HEK293 (cell line): ENCODE results near the gene SLC2A5.

Experiments
- SP3 ChIP-seq: fragments of 450-650 bp; formaldehyde crosslinking; IDR thresholded peaks from 2 replicates; pipeline ENCODE4 v1.5.1; 2016; ENCODE audit warnings: missing biosample characterization, missing genetic modification characterization
- WT1 ChIP-seq: fragments of 450-650 bp; formaldehyde crosslinking; IDR thresholded peaks from 2 replicates; pipeline ENCODE4 v1.5.1; 2016; ENCODE audit warnings: missing biosample characterization, missing genetic modification characterization
- YY1 ChIP-seq: fragments of 450-650 bp; formaldehyde crosslinking; IDR thresholded peaks from 2 replicates; pipeline ENCODE4 v1.5.1; 2018; ENCODE audit warnings: missing biosample characterization, missing genetic modification characterization
- ZNF223 ChIP-seq: fragments of 450-650 bp; formaldehyde crosslinking; IDR thresholded peaks from 2 replicates; pipeline ENCODE4 v1.5.1; 2016; ENCODE audit warnings: missing biosample characterization, missing genetic modification characterization
- ZNF391 ChIP-seq: fragments of 450-650 bp; formaldehyde crosslinking; IDR thresholded peaks from 2 replicates; pipeline ENCODE4 v1.5.1; 2016; ENCODE audit warnings: low read depth, missing biosample characterization, missing genetic modification characterization, borderline replicate concordance
- ZNF404 ChIP-seq: fragments of 450-650 bp; formaldehyde crosslinking; IDR thresholded peaks from 2 replicates; pipeline ENCODE4 v1.5.1; 2017; ENCODE audit warnings: missing biosample characterization, missing genetic modification characterization
- TF ChIP-seq, protein P1 (sequence below): IDR thresholded peaks from 2 replicates; pipeline ENCODE4 v1.6.1; 2011; ENCODE audit warnings: mild to moderate bottlenecking, low read depth, low read length, borderline replicate concordance
- TF ChIP-seq, protein P2 (sequence below): fragments of 450-650 bp; formaldehyde crosslinking; IDR thresholded peaks from 2 replicates; pipeline ENCODE4 v1.5.1; 2016; ENCODE audit warnings: missing biosample characterization, missing genetic modification characterization
- TF ChIP-seq, protein P3 (sequence below): fragments of 450-650 bp; formaldehyde crosslinking; IDR thresholded peaks from 2 replicates; pipeline ENCODE4 v1.5.1; 2016; ENCODE audit warnings: missing biosample characterization, missing genetic modification characterization
- TF ChIP-seq, protein P4 (sequence below): fragments of 450-650 bp; formaldehyde crosslinking; IDR thresholded peaks from 2 replicates; pipeline ENCODE4 v1.5.1; 2016; ENCODE audit warnings: missing biosample characterization, missing genetic modification characterization, low read depth
- TF ChIP-seq, protein P5 (sequence below): fragments of 450-650 bp; formaldehyde crosslinking; IDR thresholded peaks from 2 replicates; pipeline ENCODE4 v1.5.1; 2016; ENCODE audit warnings: missing biosample characterization, missing genetic modification characterization
- TF ChIP-seq, protein P6 (sequence below): fragments of 450-650 bp; formaldehyde crosslinking; IDR thresholded peaks from 2 replicates; pipeline ENCODE4 v1.5.1; 2017; ENCODE audit warnings: missing biosample characterization, missing genetic modification characterization
- TF ChIP-seq, protein P7 (sequence below): sonication (generic); formaldehyde crosslinking; IDR thresholded peaks from 2 replicates; pipeline ENCODE4 v1.8.1; 2022; ENCODE audit warnings: mild to moderate bottlenecking, moderate library complexity, missing genetic modification reagents

DNA sequence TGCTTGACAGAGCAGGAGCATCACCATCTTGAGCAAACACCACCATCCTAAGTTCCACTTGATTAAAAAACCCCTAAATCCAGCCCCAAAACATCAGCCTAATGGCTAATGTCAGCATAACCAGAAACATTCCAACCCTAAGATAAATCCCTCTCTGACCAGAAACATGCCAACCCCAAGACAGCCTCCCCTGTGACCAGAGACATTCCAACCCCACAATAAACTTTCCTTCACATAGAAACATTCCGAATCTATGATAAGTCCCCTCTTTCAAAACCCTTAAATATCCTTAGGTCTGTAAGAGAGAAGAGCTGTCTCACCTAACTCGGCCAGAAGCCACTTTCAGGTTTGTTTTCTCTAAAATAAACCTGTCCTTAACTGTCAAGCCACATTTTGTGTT, 17.4 kb upstream of the SLC2A5 start:
- TF ChIP-seq, protein P1, sequence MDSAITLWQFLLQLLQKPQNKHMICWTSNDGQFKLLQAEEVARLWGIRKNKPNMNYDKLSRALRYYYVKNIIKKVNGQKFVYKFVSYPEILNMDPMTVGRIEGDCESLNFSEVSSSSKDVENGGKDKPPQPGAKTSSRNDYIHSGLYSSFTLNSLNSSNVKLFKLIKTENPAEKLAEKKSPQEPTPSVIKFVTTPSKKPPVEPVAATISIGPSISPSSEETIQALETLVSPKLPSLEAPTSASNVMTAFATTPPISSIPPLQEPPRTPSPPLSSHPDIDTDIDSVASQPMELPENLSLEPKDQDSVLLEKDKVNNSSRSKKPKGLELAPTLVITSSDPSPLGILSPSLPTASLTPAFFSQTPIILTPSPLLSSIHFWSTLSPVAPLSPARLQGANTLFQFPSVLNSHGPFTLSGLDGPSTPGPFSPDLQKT = no peak
- TF ChIP-seq, protein P2, sequence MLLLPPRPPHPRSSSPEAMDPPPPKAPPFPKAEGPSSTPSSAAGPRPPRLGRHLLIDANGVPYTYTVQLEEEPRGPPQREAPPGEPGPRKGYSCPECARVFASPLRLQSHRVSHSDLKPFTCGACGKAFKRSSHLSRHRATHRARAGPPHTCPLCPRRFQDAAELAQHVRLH (tag by site-specific recombination) = no peak
- no peak for TF ChIP-seq YY1 (tag by site-specific recombination)
- TF ChIP-seq, protein P3, sequence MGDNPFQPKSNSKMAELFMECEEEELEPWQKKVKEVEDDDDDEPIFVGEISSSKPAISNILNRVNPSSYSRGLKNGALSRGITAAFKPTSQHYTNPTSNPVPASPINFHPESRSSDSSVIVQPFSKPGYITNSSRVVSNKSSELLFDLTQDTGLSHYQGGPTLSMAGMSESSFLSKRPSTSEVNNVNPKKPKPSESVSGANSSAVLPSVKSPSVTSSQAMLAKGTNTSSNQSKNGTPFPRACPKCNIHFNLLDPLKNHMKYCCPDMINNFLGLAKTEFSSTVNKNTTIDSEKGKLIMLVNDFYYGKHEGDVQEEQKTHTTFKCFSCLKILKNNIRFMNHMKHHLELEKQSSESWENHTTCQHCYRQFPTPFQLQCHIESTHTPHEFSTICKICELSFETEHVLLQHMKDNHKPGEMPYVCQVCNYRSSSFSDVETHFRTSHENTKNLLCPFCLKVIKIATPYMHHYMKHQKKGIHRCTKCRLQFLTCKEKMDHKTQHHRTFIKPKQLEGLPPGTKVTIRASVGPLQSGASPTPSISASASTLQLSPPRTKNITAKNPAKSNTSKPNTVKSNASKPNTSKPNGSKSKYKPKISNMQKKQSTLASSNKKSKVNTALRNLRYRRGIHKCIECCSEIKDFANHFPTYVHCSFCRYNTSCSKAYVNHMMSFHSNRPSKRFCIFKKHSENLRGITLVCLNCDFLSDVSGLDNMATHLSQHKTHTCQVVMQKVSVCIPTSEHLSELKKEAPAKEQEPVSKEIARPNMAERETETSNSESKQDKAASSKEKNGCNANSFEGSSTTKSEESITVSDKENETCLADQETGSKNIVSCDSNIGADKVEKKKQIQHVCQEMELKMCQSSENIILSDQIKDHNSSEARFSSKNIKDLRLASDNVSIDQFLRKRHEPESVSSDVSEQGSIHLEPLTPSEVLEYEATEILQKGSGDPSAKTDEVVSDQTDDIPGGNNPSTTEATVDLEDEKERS = no peak
- TF ChIP-seq, protein P4, sequence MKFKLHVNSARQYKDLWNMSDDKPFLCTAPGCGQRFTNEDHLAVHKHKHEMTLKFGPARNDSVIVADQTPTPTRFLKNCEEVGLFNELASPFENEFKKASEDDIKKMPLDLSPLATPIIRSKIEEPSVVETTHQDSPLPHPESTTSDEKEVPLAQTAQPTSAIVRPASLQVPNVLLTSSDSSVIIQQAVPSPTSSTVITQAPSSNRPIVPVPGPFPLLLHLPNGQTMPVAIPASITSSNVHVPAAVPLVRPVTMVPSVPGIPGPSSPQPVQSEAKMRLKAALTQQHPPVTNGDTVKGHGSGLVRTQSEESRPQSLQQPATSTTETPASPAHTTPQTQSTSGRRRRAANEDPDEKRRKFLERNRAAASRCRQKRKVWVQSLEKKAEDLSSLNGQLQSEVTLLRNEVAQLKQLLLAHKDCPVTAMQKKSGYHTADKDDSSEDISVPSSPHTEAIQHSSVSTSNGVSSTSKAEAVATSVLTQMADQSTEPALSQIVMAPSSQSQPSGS (tag by site-specific recombination) = no peak
- TF ChIP-seq, protein P5, sequence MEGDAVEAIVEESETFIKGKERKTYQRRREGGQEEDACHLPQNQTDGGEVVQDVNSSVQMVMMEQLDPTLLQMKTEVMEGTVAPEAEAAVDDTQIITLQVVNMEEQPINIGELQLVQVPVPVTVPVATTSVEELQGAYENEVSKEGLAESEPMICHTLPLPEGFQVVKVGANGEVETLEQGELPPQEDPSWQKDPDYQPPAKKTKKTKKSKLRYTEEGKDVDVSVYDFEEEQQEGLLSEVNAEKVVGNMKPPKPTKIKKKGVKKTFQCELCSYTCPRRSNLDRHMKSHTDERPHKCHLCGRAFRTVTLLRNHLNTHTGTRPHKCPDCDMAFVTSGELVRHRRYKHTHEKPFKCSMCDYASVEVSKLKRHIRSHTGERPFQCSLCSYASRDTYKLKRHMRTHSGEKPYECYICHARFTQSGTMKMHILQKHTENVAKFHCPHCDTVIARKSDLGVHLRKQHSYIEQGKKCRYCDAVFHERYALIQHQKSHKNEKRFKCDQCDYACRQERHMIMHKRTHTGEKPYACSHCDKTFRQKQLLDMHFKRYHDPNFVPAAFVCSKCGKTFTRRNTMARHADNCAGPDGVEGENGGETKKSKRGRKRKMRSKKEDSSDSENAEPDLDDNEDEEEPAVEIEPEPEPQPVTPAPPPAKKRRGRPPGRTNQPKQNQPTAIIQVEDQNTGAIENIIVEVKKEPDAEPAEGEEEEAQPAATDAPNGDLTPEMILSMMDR (tag by site-specific recombination) = no peak
- TF ChIP-seq, protein P6, sequence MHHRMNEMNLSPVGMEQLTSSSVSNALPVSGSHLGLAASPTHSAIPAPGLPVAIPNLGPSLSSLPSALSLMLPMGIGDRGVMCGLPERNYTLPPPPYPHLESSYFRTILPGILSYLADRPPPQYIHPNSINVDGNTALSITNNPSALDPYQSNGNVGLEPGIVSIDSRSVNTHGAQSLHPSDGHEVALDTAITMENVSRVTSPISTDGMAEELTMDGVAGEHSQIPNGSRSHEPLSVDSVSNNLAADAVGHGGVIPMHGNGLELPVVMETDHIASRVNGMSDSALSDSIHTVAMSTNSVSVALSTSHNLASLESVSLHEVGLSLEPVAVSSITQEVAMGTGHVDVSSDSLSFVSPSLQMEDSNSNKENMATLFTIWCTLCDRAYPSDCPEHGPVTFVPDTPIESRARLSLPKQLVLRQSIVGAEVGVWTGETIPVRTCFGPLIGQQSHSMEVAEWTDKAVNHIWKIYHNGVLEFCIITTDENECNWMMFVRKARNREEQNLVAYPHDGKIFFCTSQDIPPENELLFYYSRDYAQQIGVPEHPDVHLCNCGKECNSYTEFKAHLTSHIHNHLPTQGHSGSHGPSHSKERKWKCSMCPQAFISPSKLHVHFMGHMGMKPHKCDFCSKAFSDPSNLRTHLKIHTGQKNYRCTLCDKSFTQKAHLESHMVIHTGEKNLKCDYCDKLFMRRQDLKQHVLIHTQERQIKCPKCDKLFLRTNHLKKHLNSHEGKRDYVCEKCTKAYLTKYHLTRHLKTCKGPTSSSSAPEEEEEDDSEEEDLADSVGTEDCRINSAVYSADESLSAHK (tag by site-specific recombination) = no peak
- no peak for TF ChIP-seq ZNF404
- TF ChIP-seq, protein P7, sequence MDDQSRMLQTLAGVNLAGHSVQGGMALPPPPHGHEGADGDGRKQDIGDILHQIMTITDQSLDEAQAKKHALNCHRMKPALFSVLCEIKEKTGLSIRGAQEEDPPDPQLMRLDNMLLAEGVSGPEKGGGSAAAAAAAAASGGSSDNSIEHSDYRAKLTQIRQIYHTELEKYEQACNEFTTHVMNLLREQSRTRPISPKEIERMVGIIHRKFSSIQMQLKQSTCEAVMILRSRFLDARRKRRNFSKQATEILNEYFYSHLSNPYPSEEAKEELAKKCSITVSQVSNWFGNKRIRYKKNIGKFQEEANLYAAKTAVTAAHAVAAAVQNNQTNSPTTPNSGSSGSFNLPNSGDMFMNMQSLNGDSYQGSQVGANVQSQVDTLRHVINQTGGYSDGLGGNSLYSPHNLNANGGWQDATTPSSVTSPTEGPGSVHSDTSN (CRISPR knock-in tag) = no peak
- no peak for TF ChIP-seq ZNF391 (tag by site-specific recombination)
- TF ChIP-seq WT1 (tag by site-specific recombination) = no peak
- TF ChIP-seq ZNF223 (tag by site-specific recombination) = no peak
- TF ChIP-seq SP3 (tag by site-specific recombination) = no peak
